HG03575 (cell line): ENCODE data around the gene MOV10L1.
"Not testable (repeated sequence)": the region's sequence is repeated elsewhere in the genome, so short reads cannot be mapped to it uniquely, and the experiment has no call there.

Experiments used
- ATAC-seq: cut with Tn5 transposase; IDR thresholded peaks from one replicate; pipeline ENCODE4 v1.9.1; 2021; ENCODE audit not compliant: unreplicated experiment, insufficient number of reproducible peaks, low FRiP score; ENCODE audit errors: extremely low read depth

MOV10L1 gene

GRCh38 chr22:50192436-50193204, 102.8 kb downstream of the MOV10L1 start:
- no peak for ATAC-seq

- no peak for ATAC-seq
Measured at GRCh38 chr22:50193621-50194020, 103.8 kb downstream of the MOV10L1 start.

GRCh38 chr22:50194037-50194805, 104.4 kb downstream of the MOV10L1 start:
- no peak for ATAC-seq

GRCh38 chr22:50196256-50196655, 106.5 kb downstream of the MOV10L1 start:
- no peak for ATAC-seq

- ATAC-seq, result no peak
Measured at GRCh38 chr22:50197000-50197800, 107.4 kb downstream of the MOV10L1 start.

GRCh38 chr22:50197856-50198623, 108.2 kb downstream of the MOV10L1 start:
- no peak for ATAC-seq

- no peak for ATAC-seq
Measured at GRCh38 chr22:50198624-50199017, 108.8 kb downstream of the MOV10L1 start.

GRCh38 chr22:50199251-50199721, 109.5 kb downstream of the MOV10L1 start:
- no peak for ATAC-seq

GRCh38 chr22:50199829-50200460, 110.1 kb downstream of the MOV10L1 start:
- ATAC-seq, result no peak

- no peak for ATAC-seq
Measured at GRCh38 chr22:50200461-50201190, 110.8 kb downstream of the MOV10L1 start, which contains the start of gene SELENOO. Gene SELENOO, plus strand, starts transcription at chr22:50201011. Its CDS starts 26 bp downstream, at chr22:50201037.

GRCh38 chr22:50201191-50202129, 111.7 kb downstream of the MOV10L1 start:
- no peak for ATAC-seq

- no peak for ATAC-seq
Measured at GRCh38 chr22:50202130-50202666, 112.4 kb downstream of the MOV10L1 start.

- no peak for ATAC-seq
Measured at GRCh38 chr22:50203288-50203687, 113.5 kb downstream of the MOV10L1 start.

- no peak for ATAC-seq
Measured at GRCh38 chr22:50204571-50204970, 114.8 kb downstream of the MOV10L1 start.

GRCh38 chr22:50204998-50205397, 115.2 kb downstream of the MOV10L1 start:
- not testable (repeated sequence) for ATAC-seq

GRCh38 chr22:50205781-50206569, 116.2 kb downstream of the MOV10L1 start:
- no peak for ATAC-seq
